ENCODE results near the gene GBP6.
"Not testable (repeated sequence)": the region's sequence is repeated elsewhere in the genome, so short reads cannot be mapped to it uniquely, and the experiment has no call there.

GBP6 gene

DNA sequence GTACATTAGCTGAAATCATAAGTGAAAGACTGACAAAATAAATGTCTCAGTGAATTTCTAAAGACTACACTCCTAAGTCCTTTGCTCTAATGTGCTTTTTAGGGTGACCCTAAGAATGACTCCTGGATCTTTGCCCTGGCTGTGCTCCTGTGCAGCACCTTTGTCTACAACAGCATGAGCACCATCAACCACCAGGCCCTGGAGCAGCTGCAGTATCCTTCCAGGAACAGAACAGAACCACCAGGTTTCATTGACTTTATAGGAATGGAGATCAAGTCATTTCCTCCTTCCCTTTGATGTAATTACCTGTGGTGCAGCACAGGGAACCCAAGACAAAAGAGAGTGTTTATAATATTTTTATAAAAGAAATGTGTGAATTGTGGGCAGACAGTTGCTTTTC, 14.1 kb downstream of the GBP6 start:
- DNase-seq: no peak

DNA sequence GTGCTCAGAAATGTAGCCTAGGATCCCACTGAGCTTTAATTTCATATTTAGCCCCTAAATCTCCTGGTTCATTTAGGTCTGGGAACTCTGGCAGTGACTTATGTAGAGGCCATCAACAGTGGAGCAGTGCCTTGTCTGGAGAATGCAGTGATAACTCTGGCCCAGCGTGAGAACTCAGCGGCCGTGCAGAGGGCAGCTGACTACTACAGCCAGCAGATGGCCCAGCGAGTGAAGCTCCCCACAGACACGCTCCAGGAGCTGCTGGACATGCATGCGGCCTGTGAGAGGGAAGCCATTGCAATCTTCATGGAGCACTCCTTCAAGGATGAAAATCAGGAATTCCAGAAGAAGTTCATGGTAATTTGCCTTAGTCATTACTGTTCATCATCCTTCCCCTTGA, 17.8 kb downstream of the GBP6 start:
- no peak for DNase-seq

DNA sequence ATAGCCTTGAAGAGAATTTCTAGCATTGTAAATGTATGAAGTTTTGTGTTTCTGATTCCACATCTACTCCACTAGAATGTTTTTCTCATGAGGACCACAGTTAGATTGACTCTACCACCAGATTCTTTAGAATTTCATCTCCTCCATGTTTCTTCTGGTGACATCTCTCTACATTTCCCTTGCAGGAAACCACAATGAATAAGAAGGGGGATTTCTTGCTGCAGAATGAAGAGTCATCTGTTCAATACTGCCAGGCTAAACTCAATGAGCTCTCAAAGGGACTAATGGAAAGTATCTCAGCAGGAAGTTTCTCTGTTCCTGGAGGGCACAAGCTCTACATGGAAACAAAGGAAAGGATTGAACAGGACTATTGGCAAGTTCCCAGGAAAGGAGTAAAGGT, 18.6 kb downstream of the GBP6 start:
- no peak for DNase-seq

DNA sequence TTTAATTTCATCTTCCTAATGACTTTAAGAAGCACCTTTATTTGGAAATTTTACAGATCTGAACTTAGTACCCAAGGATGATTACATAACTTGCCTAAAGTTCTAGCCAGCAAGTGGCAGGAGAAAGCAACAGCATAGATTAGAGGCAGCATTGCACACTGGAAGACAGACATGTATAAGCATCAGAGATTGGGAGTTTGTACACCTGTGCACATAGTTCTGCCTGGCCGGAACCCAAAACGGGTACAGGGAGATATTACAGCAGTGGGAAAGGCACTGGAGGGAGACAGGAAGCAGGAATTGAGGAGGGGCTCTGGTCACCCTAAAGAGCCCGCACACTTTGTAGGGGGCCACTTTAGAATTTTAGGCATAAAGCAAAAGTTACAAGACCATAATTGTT, 19.3 kb downstream of the GBP6 start:
- DNase-seq: no peak

DNA sequence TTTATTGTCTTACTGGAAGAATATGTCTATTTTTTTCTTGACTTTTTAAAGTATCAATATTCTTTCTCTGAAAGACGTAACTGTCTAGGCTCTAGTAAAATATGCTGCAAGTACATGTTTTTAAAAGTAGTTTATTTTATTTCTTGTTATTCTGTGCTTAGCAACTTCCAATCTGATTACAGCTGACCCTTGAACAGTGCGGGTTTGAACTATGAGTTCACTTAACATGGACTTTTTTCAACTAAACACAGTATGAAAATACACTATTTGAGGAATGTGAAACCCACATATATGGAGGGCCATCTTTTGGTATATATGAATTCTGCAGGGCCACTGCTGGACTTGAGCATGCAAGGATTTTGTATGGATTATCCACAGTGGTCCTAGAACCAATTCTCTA, 26.8 kb downstream of the GBP6 start:
- DNase-seq: no peak

DNA sequence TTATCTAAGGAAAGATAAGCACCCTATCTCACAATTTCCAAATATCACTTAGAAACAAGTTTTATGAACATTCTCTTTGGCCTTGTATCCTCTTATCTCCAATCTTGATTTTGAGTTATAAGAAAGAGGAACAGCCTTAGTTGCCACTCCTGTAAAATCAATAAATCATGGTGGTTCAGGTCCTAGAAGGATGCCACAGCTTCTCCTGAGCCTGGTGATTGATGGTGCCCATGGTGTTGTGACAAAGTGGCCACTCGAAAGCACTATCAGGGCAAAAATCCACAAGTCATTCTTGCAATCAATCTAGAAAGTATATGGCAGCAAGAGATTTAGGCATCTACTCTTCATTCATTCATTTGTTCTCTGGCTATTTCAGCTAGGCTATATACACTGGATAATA, 27.8 kb downstream of the GBP6 start:
- DNase-seq: no peak

DNA sequence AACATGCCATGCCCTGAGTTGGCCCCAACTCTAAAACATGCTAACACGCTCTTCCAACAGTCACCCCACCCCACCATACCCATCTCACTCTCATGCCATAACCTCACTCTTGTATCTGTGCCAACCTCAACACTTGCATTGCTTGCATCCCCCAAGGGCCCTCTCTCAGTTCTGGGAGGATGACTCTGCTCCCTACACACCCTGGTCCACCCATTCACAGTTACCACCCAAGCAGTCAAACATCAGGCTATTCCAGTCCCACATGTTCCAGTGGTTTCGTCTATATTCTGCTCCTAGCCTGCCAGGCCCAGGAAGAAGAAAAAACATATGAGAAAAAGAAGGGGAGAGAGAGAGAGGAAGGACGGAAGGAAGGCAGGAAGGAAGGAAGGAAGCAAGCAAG, 31.0 kb downstream of the GBP6 start:
- no peak for DNase-seq

DNA sequence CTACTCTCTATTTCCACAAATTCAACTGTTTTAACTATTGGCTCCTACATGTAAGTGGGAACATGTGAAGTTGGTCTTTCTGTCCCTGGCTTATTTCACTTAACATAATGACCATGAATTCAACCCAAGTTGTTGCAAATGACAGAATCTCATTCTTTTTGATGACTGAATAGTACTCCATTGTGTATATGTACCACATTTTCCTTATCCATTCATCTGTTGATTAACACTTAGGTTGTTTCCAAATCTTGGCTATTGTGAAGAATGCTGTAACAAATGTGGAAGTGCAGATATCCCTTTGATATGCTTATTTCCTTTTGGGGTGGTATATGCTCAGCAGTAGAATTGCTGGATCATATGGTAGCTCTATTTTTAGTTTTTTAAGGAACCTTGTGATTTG, 33.0 kb downstream of the GBP6 start:
- DNase-seq: no peak

DNA sequence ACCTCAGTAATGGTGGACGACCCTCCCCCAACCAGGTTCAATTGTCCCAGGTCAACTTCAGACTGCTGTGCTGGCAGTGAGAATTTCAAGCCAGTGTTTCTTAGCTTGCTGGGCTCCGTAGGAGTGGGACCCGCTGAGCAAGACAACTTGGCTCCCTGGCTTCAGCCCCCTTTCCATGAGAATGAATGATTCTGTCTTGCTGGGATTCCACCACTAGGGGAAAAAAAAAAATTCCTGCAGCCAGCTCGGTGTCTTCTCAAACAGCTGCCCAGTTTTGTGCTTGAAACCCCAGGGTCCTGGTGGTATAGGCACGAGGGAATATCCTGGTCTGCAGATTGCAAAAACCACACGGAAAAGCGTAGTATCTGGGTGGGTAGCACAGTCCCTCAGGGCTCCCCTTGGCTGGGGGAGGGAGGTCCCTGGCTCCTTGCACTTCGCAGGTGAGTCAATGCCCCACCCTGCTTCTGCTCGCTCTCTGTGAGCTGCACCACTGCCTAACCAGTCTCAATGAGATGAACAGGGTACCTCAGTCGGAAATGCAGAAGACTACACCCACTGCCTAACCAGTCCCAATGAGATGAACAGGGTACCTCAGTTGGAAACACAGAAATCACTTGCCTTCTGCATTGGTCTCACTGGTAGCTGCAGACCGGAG, 41.5 kb downstream of the GBP6 start:
- no peak for DNase-seq

DNA sequence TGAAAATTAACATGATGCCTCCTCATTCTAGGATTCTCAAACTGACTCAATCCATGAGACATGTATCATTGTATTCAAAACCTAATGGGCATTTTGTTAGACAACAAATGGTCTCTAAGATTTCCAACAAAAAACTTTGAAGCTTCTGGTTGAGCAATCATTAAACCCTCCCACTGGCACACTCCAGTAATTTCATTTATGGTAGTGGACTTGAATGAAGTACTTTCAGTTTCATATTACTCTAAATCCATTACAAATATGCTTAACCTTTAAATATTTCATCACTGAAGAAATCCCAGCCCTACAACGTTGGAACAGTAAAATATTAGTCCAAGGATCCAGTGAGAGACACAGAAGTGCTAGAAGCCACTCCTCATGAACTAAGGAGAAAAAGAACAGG, 43.5 kb downstream of the GBP6 start:
- no peak for DNase-seq

DNA sequence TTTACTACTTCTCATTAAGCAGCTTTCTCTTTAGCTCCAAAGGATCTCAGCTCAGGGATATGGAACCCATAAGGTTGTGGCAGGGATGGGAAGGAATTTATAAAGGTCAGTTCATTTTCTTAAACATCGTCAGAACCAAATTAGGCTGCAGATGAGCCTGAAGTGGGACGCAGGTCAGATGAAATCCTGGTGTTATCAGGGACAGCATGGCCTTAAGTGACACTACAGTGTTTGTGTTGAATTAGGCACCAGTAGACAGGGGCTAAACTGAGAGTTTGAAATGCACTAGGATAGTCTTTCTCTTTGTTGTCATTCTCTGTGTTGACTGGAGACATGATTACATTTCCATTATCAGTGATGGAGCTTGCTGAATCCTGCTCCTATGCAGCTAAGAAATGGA, 43.9 kb downstream of the GBP6 start:
- DNase-seq: not testable (repeated sequence)

DNA sequence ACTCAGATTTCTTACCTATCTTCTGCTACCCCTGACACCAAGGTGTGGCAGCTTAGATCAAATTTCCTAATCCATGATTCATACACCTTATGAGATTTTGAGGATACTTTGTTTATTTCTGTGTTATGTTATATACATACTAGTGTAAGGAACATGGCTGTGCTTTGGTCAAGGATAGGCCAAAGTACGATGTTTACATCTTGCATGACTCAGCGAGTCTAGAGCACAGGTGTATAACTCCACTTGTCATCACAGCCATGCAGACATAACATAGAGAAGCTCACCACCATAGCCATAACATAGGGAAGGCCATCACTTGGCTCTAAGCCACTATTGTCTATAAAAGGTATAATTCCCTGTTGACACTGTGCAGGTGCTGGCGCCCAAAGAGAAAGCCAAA, 61.2 kb downstream of the GBP6 start:
- no peak for DNase-seq

DNA sequence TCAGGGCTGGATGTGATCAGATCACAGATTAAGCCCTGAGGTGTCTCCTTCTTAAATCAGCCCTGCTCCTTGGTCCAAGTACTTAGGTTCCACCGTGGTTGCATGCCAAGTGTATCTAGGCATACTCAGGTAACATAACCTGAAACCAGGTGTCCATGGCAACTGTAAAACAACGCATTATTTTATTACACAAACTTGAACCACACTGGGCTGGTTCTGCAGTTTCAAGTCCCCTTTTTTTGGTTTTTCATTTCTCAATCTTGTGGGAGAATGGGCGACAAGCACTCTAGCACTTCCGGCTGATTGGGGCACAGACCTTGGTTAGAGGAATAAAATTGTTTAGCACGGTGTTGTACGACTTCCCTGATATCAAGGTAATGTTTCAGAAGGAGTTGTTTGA, 65.2 kb downstream of the GBP6 start:
- no peak for DNase-seq

DNA sequence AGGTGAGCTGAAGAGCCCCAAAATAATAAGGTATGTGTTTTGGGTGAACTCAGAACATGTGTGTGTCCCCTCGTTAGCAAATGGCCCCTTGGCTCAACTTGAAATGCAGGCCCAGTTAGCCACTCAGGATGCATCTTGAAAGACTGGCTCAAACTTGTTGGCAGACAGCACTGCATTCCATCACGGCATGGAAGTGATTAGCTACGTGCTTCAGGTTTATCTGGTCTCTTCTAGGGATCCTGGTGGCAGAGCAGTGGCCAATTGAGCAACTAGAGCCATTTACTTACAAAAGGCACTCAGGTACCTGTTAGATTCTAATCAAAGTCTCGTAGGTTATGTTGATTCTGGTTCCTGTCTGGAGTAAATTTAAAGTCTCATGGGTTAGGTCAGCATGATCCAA, 65.8 kb downstream of the GBP6 start:
- not testable (repeated sequence) for DNase-seq

DNA sequence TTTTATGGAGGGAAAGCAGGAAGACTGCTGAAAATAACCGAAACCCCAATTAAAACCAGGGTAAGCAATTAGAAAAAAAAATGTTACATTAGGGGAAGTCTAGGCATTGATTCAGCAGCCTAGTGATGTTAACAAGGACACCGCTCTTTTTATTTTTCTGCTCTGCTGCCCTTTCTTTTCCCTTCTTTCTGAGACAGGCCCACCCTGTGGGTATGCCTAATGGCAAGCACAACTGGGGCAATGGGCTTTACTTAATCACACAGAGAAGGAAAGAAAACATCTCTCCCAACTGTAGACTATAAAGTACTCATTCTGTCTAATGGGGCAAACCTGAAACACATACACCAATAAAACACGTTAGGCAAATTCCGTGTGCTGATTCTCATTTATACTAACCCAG, 69.6 kb downstream of the GBP6 start:
- no peak for DNase-seq

DNA sequence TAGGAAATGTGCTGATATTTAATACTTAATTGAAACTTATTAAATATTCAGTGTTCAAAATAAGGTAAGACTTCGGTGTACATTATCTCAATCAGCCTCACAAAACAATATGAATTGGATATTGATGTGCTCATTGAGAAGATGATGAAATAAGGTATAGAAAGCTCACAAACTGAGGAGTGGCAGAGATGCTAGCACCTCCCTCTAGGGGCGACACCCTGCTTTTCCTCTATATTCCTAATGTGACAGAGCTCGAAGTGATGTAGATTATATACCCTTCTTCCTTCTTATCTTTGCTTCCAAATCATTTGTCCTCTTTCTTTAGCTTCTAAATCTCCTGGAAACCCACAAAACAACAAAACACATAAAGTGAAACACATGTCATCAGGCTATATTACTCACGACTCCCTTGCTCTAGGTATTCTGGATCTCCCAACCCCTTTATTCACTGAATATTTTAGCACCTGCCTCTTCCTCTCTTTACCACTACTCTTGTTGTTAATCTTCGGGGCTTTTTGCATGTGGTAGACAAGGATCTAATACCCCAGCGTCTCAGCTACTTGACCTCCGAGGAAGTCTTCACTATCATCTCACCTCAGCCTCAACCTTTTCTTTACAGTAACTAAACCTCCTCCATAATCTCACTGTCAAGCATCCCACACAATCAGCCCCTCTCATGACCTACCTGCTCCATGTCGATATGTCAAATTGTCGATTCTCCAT, 70.4 kb downstream of the GBP6 start:
- not testable (repeated sequence) for DNase-seq
